NB4 (cell line): ENCODE results near the gene GPR152.

Source experiments
- POLR2A ChIP-seq: IDR thresholded peaks from 2 replicates; pipeline ENCODE4 v1.6.1; 2011; ENCODE audit warnings: mild to moderate bottlenecking; ENCODE audit not compliant: insufficient read length; ENCODE audit errors: extremely low read depth
- TF ChIP-seq, protein P1 (sequence below): IDR thresholded peaks from one replicate; pipeline ENCODE4 v1.5.1; 2012; ENCODE audit warnings: low read depth, low read length

GRCh38 chr11:67405196-67405567 lies 47.3 kb downstream of the GPR152 start:
- TF ChIP-seq, protein P1, sequence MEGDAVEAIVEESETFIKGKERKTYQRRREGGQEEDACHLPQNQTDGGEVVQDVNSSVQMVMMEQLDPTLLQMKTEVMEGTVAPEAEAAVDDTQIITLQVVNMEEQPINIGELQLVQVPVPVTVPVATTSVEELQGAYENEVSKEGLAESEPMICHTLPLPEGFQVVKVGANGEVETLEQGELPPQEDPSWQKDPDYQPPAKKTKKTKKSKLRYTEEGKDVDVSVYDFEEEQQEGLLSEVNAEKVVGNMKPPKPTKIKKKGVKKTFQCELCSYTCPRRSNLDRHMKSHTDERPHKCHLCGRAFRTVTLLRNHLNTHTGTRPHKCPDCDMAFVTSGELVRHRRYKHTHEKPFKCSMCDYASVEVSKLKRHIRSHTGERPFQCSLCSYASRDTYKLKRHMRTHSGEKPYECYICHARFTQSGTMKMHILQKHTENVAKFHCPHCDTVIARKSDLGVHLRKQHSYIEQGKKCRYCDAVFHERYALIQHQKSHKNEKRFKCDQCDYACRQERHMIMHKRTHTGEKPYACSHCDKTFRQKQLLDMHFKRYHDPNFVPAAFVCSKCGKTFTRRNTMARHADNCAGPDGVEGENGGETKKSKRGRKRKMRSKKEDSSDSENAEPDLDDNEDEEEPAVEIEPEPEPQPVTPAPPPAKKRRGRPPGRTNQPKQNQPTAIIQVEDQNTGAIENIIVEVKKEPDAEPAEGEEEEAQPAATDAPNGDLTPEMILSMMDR: no peak
- TF ChIP-seq POLR2A: no peak
